GM19468 (cell line): ENCODE results near the gene ATOSB.
"Not testable (repeated sequence)": the region's sequence is repeated elsewhere in the genome, so short reads cannot be mapped to it uniquely, and the experiment has no call there.

Source experiments
- ATAC-seq: cut with Tn5 transposase; IDR thresholded peaks from one replicate; pipeline ENCODE4 v1.9.1; 2021; ENCODE audit warnings: mild to moderate bottlenecking, moderate library complexity, moderate number of reproducible peaks; ENCODE audit not compliant: unreplicated experiment; ENCODE audit errors: extremely low read depth

Gene ATOSB, protein sequence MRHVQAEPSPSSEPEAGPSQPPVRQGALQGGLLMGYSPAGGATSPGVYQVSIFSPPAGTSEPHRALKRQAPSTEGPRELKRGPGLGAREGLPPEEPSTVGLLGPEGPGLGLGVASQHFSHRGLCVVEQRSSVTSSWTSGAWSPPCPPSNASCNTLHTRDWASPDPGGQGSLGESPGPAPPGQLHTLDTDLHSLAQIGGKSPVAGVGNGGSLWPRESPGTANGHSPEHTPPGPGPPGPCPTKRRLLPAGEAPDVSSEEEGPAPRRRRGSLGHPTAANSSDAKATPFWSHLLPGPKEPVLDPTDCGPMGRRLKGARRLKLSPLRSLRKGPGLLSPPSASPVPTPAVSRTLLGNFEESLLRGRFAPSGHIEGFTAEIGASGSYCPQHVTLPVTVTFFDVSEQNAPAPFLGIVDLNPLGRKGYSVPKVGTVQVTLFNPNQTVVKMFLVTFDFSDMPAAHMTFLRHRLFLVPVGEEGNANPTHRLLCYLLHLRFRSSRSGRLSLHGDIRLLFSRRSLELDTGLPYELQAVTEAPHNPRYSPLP

DNA sequence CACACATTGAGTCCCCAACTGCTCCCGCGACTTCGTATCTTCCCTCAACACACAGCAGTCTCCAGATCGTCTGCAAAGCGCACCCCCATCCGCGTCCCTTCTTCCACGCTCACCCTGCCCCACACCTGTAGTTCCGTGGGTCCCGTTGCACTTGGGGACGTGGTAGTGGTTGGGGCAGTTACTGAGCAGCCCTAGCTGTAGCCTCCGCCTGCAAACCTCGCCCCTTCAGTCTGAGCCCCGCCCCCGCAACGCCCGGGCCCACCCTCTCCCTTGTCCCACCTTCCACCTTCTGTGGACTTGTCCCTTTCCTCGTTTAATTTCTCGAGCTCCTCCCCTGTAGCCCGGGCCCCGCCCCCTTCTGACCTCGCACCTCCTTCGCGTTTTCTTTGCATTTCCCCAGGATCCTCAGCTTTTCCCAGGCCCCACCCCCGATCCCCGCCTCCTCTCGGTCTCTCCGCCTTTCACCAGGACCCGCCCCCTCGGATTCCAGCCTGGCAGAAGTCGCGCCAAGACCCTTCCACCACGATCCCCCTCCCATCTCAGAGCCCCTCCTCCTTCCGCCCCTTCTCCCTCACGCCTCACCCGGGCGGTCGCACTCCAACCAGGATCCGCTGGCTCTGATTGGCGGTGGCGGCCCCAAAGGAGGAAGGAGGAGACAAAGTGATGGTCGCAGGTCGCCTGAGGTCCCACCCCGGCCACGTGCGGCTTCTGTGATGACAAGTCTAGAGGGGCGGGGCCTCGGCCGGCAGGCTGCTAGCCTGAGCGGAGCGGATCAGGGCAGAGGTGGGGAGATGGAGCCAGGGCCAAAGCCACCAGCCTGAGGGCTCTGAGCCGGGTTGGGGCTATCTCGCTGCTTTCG lies at the start of gene ATOSB:
ATOSB (minus strand) TSS at position 183 of the 859 bp plus-strand sequence. CDS start 7,588 bp downstream, outside the sequence.
- peak; percentile 40 for ATAC-seq

DNA sequence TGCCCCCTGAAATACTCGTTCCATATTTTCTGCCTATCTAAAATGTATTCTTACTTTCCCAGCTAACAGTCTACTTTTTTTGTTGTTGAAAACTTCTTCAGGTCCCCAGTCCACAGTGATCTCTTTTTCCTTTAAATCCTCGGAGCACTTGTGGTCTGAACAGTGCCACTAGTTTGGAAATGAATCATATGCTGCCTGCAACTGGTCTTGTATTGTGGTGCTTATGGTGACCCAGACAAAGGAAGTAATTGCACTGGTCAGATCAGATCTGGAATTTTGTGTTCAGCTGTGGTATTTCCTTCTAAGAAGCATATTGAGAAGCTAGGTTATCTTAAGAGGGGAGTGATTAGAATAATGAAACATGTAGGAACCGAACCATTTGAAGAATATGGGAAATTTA lies 49.0 kb upstream of the ATOSB start:
- no peak for ATAC-seq

DNA sequence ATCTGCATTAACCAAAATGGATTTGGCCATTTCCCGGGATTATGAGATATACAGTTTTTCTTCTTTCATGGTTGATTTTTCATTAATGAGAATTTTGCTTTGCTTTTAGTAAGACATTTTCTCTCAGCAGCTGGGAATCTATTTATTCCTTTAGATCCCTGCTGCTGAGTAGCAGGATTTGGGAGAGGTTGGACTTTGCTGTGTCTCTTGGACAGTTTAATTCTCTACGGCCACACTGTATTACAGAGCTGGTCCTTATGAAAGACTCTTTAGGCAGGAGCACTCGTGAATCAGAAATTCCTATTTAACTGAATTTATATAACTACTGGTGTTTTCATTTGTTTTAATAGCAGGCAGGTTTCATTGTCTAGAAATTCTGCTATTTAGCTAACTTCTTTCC lies 47.8 kb upstream of the ATOSB start:
- no peak for ATAC-seq

- no peak for ATAC-seq
Observed at GRCh38 chr9:35162605-35163315, 47.1 kb upstream of the ATOSB start.

DNA sequence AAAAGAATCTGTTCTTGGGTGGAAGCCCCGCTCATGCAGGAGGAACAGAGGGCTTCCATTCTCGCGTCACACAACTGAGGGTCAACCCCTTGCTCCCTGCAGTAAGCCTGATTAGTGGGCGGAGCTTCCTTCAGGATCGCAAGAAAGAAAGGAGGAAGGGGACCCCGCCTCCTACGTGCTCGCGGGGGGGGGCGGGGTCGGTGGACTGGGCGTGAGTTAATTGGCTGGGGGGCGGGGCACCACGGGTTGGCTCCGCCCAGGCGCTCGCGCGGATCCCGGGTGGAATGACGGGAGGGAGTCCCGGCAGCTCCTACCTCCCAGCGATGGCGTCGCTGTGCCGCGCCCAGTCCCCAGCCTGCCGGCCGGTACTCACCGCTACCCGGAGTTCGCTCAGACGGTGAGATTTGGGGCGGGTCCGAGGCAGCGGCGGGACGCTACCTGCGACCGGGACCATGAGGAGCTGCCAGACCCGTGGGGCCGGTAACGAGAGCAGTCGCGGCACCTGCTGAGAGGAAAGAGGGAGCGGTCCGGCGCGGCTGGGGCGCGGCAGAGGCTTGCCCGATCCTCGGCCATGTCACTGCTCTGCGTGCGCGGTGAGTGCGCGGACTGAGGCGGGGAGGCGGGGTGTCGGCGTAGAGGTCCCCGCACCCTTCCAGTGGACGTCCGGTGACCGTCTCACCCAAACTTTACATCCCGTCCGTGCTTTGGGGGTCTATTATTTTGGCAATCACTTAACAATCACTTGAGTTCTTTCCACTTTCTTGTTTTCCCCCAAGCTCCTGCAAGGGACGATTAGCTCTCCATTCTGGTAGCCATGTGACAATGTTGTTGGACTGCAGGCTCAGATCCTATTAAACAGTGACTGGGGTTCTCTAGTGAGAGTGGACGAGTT lies 46.3 kb upstream of the ATOSB start, which contains the start of gene UNC13B:
UNC13B (plus strand) TSS at position 297 of the 892 bp plus-strand sequence; CDS start at position 572, 275 bp downstream.
- no peak for ATAC-seq

- no peak for ATAC-seq
Observed at GRCh38 chr9:35158501-35159280, 43.0 kb upstream of the ATOSB start.

GRCh38 chr9:35157836-35158235 lies 42.2 kb upstream of the ATOSB start:
- not testable (repeated sequence) for ATAC-seq

GRCh38 chr9:35156781-35157180 lies 41.1 kb upstream of the ATOSB start:
- no peak for ATAC-seq

DNA sequence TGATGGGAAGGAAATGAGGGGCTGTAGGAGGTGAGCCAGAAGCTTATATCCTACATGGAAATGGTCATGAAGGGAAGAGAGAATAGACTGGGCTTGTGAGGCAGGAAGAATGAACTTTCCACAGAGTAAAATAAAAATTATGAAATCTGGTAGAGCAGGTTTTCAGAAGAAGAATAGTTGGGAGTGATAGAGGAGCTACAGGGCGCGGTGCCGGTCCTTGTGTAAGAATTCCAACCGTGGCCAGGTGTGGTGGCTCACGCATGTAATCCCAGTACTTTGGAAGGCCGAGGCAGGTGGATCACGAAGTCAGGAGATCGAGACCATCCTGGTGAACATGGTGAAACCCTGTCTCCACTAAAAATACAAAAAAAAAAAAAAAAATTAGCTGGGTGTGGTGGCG lies 37.3 kb upstream of the ATOSB start:
- ATAC-seq, result no peak

DNA sequence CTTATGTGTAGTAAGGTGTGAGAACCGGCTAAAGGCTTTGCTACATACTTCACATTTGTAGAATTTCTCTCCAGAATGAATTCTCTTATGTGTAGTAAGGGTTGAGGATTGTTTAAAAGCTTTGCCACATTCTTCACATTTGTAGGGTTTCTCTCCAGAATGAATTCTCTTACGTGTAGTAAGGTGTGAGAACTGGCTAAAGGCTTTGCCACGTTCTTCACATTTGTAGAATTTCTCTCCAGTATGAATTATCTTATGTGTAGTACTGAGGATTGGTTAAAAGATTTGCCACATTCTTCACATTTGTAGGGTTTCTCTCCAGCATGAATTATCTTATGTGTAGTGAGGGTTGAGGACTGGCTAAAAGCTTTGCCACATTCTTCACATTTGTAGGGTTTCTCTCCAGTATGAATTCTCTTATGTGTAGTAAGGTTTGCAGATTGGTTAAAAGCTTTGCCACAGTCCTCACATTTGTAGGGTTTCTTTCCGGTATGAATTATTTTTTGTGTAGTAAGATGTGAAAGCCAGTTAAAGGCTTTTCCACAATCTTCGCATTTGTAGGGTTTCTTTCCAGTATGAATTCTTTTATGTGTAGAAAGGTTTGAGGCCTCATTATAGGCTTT lies 32.4 kb upstream of the ATOSB start:
- not testable (repeated sequence) for ATAC-seq

DNA sequence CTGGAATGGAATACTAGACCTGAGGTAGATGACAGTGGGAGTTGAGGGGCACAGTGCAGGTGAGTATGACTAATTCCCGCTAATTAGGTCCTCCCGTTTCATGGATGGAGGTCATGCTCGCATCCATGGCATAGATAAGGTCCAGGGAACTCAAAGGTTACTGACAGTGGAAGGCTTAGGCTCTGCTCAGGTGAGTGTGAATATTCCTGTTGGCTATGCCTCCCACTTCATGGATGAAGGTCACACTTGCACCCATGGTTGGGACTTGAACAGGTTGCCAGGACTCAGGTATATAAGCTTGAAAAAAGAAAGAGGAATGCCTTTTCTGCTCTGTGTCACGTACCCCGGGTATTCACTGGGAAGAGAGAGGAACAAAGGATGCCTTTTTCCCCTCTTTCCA lies 26.4 kb upstream of the ATOSB start:
- no peak for ATAC-seq

DNA sequence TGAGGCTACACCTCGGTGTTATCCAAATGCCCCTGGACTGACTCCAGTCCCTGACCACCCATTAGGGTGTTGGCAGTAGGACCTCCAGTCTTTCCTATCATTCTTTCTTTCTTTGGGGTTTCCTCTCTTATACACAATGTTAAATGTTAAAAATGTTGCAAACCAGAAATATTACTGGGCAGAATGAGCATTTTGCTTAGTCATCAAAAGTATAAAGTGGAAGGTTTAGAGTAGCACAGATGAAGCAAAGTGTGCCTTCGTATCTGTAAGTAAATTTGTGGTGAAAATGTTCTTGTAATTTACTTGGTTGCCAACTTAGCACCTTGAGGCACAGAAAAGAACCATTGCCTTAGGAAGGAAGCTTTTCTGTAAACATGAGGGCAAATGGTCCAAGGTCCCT lies 24.4 kb upstream of the ATOSB start:
- no peak for ATAC-seq

DNA sequence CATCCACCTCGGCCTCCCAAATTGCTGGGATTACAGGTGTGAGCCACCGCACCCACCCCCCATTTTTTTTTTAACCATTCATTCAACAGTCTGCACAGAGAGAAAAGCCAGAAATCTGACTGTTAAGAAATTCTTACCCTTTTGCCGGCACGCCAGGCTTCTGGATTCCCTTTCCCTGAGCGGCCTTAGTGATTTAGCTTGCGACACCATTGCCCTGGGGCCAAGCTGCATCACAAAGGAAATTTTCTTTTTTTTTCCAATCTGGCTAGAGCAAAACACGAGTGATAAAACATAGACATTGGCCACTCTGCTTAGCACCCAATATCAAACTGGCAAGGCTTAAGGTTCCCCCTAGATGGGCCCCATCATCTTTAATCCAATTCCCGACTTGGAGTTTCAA lies 21.2 kb upstream of the ATOSB start:
- no peak for ATAC-seq

- ATAC-seq, result no peak
Observed at GRCh38 chr9:35135988-35136387, 20.3 kb upstream of the ATOSB start.

DNA sequence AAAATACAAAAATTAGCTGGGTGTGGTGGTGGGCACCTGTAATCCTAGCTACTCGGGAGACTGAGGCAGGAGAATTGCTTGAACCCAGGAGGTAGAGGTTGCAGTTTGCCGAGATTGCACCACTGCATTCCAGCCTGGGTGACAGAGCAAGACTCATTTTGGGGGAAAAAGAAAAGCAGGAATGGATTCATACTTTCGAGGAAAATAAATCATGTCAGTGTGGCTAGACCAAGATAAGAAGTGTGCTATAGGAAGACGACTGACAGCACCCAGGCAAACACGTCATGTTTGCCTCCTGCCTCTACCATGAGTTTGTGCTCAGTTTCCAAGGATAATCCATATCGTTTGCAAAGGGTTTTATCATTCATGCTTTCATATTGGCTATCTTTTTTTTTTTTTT lies 19.3 kb upstream of the ATOSB start:
- no peak for ATAC-seq

DNA sequence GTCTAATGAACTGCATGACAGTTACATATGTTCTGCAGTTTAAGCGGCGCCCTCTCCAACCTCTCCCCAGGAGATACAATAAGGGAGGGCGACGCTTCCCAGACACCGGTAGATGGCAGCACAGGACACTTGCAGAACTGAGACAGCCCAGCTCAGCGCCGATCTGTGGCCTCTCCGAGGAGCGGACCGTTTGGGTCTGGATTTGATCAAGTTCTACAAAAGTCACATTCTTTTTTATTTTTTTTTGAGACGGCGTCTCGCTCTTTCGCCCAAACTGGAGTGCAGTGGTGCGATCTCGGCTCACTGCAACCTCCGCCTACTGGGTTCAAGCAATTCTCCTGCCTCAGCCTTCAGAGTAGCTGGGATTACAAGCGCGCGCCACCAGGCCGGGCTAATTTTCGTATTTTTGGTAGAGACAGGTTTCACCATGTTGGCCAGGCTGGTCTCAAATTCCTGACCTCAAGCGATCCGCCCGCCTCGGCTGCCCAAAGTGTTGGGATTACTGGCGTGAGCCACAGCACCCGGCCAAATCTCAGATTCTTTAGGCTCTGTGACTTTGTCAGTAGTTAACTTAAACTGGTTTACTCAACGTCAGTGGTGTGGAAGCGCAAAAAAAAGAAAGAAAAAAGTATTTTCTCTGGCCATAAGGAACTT lies 1.4 kb upstream of the ATOSB start:
- ATAC-seq, result no peak

DNA sequence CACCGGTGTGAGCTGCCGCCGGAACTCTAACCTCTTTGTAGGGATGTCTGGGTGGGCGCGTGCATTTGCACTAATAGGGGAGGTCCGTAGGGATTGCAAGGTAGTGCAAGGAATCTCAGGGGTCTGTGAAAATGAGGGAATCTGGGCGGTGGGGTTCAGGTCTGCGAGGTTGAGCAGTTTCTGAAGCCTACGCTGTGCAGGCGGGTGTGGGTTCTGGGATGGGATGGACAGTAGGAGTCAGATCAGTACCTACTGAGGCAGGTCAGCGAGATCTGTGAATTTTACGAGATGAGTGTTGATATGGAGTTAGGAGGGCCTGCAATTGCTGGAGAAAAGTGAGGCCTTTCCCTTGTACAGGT lies 856 bp upstream of the ATOSB start:
- no peak for ATAC-seq
